DLD1 (cell line): ENCODE measurements around the gene LRBA.
"Not testable (repeated sequence)": the region's sequence is repeated elsewhere in the genome, so short reads cannot be mapped to it uniquely, and the experiment has no call there.

Experiments used
- in situ Hi-C: cut with HindIII; loops from 2 replicates; pipeline ENCODE4 v1.10.0; 2017; ENCODE audit warnings: low sequenced_read_pairs

The LRBA gene

DNA sequence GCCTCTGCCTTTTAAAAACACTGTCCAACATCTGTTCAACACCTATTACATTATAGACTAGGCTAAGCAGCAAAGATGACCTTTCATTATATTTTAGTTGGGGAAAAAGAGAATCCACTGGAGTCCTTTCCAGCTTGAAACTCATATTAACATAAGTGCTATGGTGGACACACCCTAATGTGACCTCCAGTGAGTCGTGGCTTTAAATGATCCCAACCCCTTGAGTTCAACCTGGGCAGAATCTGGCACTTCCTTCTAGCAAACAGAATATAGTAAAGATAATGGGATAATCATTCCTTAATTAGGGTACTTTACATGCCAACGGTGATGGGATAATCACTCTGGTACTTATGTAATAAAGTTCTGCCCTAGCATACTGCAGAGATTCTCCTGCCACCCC lies 270.5 kb downstream of the LRBA start:
- in situ Hi-C loops, result no loop called here

DNA sequence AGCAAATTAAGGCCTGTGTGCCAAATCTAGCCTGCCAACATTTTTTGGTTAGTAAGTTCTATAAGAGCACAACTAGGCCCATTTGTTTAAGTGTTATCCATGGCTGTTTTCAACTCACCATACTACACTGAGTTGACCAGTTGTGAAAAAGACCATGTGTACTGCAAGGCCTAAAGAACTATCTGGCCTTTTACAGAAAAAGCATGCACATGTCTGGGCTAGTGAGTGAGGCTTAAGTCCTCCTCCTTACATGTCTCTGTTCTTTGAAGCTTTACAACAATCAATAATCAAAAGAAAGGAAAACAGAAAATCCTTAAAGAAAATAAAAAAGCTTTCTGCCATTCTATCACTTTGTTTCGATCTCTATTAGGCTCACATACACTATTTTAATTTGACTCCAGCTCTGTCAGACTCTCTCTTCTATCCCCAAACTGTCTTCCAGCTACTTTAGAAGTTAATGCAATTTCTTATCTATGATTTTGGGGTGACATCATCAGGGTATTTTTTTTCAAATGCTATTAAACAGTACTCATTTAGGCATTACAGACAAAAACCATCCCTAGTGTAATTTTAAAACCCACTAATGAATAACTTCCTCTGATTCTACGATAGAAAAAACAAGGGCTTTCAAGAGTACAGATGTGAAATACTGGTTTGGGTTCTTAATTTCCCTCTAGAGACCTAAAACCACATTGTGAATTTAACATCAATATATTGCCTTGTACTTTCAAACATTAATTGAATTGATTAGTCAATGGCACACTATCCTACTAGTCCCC lies 271.3 kb downstream of the LRBA start:
- in situ Hi-C loops, result no loop called here

GRCh38 chr4:150742930-150743329 lies 272.2 kb downstream of the LRBA start:
- in situ Hi-C loops, result not testable (repeated sequence)

DNA sequence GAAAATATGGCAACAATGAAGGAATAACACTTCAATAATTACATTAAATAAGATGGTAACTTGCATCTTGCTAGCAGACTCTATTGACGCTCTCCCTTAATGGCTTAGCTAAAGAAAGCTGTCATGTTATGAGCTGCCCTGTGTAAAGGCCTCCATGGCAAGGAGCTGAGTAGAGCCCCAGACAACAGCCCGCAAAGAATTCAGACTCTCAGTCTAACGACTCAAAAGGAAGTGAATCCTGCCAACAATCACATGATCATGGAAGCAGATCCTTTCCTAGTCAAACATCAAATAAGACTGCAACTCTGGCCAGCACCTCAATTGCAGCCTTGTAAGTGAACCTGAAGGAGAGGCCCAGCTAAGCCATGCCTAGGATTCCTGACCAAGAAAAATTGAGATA lies 275.5 kb downstream of the LRBA start:
- in situ Hi-C loops, result no loop called here

DNA sequence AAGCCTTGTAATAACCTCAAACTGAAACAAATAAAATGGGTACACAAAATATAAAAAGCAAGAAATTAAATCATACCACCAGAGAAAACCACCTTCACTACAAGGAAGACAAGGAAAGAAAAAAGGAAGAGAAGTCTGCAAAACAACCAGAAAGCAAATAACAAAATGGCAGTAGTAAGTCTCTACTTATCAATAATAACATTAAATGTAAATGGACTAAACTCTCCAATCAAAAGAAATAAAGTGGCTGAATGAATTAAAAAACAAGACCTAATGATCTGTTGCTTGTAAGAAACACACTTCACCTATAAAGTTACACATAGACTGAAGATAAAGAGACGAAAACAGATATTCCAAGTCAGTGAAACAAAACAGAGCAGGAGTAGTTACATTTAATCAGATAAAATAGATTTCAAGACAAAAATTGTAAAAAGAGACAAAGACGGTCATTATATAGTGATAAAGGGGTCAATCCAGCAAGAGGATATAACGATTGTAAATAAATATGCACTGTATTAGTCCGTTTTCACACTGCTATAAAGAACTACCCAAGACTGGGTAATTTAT lies 289.0 kb downstream of the LRBA start:
- in situ Hi-C loops, result no loop called here

- in situ Hi-C loops, result no loop called here
These were observed 291.2 kb downstream of the LRBA start for GRCh38 chr4:150723727-150724411.

DNA sequence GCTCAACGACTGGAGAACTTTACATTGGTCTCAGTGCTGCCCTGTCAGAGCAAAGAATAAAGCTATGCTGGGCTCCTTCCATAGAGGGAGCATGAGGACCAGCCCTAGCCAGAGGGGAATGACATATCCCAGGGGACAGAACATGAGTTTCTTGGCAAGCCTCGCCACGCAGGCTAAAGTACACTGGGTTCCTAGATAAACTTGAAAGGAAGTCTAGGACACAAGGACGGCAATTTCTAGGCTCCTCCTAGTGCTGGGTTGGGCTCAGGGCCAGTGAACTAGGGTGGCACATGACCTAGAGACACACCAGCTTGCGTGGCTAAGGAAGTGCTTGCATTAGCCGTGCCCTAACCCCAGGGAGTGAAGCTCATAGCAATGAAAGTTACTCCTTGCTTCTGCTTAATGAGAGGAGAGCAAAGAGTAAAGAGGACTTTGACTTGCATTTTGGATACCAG lies 292.1 kb downstream of the LRBA start:
- in situ Hi-C loops, result no loop called here

- in situ Hi-C loops, result no loop called here
These were observed 294.0 kb downstream of the LRBA start for GRCh38 chr4:150720973-150721518.

DNA sequence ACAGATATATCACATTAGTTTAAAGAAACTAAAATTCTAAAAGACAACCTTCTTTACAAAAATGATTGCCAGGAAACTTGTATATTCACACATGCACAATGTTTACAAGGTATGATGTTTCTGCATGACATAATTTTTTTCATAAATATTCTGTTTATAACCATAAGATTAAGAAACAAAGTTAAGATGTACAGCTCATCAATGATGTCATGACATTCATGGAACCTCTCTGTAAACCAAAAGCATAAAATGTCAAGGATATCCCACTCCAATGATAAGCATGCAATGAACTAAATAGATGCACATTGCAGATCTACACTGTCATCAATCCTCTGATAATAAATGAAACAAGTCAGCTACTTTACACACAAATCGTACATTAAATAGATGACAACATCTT lies 297.1 kb downstream of the LRBA start:
- in situ Hi-C loops, result no loop called here

DNA sequence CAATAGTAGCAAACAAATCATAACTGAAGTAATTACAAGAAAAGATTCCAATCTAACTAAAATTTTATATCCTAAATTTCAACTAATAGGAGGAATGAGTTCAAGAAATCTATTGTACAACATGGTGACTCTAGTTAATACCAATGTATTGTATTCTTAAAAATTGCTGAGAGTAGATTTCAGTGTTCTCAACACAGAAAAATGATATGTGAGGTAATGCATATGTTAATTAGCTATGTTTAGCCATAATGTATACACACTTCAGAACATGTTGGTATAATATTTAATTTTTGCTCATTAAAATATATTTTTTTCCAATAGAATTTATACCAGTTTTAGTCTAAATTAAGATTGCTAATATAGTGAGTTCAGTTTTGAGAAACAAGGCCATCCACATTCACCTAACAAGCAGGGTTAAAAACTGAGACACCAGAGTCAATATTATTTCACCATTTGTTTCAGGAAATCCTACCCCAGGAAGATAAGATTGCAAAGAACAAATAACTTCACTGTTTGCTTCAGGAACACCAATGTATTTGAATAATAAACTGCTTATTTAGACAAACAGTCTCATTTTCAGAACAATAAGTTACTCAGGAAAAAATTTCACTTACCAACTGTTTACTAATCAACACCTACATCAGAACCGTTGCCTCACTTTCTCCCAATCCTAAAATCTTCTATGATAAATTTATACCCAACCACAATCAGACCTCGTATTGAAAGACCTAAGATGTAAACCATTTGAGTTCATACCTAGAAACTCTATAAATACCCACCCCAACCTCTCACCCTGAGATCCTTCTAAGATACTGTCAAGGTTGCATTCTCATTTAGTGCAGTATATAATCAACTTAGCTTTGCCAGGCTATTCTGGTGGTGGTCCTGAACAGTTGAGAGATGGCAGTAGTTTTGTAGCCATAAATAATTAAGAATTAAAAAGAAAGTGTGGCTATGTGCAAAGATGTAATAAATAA lies 300.3 kb downstream of the LRBA start:
- in situ Hi-C loops, result no loop called here

GRCh38 chr4:150713251-150713650 lies 301.8 kb downstream of the LRBA start:
- in situ Hi-C loops, result no loop called here

GRCh38 chr4:150710770-150711375 lies 304.2 kb downstream of the LRBA start:
- in situ Hi-C loops, result no loop called here

DNA sequence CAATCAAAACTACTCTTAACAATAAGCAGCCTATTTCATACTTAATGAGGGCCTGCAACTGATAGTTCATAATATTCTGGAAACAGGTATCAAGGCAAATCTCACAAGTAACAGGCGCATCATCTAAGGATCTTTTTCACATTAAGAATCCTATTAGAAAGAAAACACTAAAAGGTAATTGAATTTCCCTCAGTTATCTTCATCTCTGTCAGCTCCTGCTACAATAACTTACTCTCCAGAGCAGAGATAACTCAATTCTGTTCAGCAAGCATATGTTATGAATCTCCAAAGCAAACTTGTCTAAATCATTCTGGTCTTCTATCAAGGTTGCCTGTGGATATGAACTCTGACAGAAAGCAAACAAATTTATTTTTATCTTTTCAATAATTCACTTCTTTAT lies 307.1 kb downstream of the LRBA start:
- in situ Hi-C loops, result no loop called here

- in situ Hi-C loops, result no loop called here
These were observed 315.5 kb downstream of the LRBA start for GRCh38 chr4:150699599-150699998.

DNA sequence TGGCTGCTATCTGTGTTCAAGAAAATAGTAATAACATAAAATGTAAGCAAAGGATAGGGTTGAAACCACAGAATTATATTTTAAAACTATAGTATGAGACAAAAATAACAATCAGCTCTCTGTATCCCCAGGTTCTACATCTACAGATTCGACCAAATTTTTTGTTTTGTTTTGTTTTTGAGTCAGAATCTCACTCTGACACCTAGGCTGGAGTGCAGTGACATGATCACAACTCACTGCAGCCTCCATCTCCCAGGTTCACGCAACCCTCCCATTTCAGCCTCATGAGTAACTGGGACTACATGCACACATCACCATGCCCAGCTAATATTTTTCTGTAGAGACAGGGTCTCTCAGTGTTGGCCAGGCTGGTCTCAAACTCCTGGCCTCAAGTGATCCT lies 319.9 kb downstream of the LRBA start:
- in situ Hi-C loops, result no loop called here

GRCh38 chr4:150694438-150694837 lies 320.6 kb downstream of the LRBA start:
- in situ Hi-C loops, result no loop called here

DNA sequence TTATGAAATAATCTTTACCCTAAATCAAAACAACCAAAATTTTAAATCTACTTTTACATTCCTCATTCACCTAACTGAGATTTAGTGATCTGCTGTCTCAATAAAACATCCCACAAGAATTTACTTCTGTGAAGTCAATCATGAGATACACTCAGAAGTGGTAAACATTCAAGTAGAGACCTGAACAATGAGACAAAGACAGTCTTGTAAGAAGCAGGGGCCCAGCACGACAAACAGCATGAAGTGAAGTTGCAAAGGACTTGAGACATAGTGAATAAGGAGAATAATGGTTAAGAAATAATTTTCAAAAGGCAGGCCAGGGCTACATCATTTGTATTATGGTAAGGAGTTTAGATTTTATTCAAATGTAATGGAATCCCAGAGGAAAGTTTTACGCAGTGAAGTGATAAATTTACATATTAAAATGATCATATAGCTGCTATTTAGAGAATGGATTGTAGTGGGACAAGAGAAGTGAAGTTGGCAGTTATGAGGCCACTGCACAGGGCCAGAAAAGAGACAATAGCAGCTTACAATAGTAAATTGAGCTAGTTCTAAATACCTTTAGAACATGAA lies 331.2 kb downstream of the LRBA start:
- in situ Hi-C loops, result no loop called here

DNA sequence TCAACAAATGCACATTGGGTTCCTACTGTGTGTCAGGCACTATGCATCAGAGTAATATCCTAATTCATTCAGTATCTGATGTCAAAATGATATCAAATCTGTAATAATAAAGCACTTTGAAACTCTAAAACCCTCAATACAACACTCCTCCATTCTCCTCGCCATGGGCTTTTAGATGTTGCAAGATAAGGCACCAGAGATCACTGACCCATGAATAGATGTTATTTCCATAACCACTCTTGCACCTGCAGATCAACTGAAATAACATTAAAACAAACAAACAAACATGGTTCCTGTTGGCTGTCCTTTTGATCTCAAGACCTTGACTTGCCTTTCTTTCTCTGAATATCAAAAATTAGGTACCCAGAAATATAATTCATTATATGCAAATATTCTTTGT lies 333.0 kb downstream of the LRBA start:
- in situ Hi-C loops, result no loop called here

DNA sequence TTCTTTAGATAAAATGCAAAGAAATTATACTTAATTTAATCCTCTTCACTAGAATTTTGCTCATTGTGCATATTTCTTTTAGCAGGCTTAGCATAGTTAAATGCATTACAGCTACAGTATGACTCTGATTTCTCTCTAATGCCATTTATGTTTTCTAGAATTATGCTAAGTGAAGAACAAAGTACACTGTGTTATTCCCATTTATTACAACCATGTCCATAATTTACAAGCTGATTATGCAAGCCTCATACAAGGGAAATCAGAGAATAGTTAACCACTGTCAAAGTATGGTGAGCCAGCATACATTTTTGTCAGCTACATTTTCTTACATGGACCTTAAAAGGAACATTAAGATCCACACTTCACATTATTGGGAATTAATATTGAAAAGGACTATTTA lies 334.0 kb downstream of the LRBA start:
- in situ Hi-C loops, result no loop called here

GRCh38 chr4:150680651-150681050 lies 334.4 kb downstream of the LRBA start:
- in situ Hi-C loops, result no loop called here
